ENCODE data around the gene N4BP2L2.

Gene N4BP2L2

DNA sequence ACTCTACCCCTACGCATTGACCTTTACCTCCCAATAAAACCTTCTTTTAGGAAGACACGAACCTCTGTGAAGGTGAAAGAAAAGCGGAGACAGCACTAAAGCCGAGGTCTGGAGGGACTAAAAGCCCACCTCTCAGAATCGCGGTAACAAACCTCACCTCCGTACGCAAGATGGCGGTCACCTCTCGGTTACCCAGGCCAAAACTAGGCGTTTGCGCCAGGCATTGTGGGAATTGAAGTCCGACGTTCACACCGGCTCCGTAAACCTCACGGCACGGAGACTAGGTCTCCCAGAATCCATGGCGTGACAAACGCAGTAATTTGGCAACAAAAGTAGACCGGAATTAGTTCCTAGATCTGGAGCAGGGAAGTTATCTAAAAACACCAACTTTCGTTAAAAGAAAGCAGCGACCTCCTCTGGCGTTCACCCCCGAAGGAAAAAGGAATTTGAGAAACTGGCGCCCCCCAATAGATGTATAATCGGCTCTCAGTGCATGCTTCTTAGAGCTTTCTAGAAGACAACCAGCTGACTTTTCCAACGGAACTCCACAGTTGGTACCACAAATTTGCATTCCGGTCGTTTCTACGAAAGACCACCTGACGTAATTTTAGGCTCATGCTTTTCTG is at the start of gene N4BP2L2:
Gene N4BP2L2 (minus strand): TSS at position 175 of the 626 bp plus-strand sequence. CDS start 1,768 bp downstream, outside the sequence.
- in situ Hi-C loops (cut with HindIII; ENCODE audit: low sequenced_read_pairs): no loop called here
- TF ChIP-seq, protein P1, sequence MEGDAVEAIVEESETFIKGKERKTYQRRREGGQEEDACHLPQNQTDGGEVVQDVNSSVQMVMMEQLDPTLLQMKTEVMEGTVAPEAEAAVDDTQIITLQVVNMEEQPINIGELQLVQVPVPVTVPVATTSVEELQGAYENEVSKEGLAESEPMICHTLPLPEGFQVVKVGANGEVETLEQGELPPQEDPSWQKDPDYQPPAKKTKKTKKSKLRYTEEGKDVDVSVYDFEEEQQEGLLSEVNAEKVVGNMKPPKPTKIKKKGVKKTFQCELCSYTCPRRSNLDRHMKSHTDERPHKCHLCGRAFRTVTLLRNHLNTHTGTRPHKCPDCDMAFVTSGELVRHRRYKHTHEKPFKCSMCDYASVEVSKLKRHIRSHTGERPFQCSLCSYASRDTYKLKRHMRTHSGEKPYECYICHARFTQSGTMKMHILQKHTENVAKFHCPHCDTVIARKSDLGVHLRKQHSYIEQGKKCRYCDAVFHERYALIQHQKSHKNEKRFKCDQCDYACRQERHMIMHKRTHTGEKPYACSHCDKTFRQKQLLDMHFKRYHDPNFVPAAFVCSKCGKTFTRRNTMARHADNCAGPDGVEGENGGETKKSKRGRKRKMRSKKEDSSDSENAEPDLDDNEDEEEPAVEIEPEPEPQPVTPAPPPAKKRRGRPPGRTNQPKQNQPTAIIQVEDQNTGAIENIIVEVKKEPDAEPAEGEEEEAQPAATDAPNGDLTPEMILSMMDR (IDR thresholded peaks at IDR 0.05; ENCODE audit: low read depth, low read length, missing control alignments): peak; percentile 47
- DNase-seq (ENCODE audit: low read depth): peak; percentile 98
- peak within 1 kb of the TSS; percentile 84 for H3K4me3 ChIP-seq (ENCODE audit: low read depth, low read length)

DNA sequence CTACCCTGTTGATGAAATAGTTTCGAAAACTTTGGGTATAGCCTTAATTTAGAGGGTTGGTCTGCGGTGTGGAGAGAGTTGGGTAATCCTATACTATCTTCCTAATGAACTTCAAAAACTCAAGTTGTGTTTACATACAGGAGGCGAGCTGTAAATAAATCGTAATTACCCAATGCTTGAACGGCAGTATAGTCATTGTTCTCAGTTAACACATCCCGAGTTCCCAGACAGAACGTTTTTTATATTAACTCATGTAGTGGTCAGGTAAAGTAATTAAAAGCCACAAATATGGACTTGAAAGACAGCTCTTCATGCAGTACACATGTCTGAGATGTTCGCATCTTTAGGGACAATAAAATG is 49.2 kb upstream of the N4BP2L2 start:
- TF ChIP-seq, protein P1 (IDR thresholded peaks at IDR 0.05; ENCODE audit: low read depth, low read length, missing control alignments): no peak
- no peak for DNase-seq (ENCODE audit: low read depth)
- in situ Hi-C loops (cut with HindIII; ENCODE audit: low sequenced_read_pairs): no loop called here
- peak overlapping the region; percentile 76 for H3K4me3 ChIP-seq (ENCODE audit: low read depth, low read length)

DNA sequence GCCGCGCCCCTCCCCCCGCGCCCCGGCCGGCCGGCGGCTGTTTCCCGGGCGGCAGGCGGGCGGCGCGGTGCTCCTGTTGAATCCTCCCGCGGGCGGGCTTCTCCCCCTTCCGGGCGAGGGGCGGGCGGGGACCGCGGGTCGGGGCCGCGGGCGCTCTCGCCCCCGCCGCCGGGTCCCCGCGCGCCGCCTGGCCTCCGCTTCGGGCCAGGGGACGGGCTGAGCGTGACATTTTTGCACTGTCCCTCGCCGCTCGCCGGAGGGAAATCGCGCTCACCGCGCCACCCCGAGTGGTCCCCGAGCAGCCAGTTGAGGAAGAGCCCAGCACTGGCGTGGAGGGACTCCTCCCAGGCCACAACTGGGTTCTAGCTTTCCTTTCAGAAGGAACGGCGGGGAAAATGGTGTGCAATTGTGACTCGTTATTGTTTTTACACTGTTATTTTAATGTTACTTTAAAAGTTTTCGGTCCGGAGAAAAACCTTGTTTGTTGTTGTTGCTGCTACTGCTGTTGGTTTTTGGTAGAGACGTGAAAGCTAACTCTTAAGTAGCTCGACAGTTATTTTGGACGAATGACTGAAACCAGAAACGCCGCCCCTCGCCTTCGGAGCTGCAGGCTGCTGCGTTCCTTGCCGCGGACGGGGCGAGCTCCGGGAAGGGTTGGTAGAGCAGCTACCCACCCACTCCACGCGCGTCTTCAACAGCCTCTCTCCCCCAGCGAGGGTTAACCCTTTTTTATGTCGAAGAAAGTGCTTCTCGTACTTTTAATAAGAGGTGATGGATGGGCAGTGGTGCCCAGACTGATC is 48.6 kb upstream of the N4BP2L2 start:
- peak overlapping the region; percentile 76 for H3K4me3 ChIP-seq (ENCODE audit: low read depth, low read length)
- in situ Hi-C loops (cut with HindIII; ENCODE audit: low sequenced_read_pairs): no loop called here
- peak; percentile 27 for DNase-seq (ENCODE audit: low read depth)
- TF ChIP-seq, protein P1 (IDR thresholded peaks at IDR 0.05; ENCODE audit: low read depth, low read length, missing control alignments): no peak

DNA sequence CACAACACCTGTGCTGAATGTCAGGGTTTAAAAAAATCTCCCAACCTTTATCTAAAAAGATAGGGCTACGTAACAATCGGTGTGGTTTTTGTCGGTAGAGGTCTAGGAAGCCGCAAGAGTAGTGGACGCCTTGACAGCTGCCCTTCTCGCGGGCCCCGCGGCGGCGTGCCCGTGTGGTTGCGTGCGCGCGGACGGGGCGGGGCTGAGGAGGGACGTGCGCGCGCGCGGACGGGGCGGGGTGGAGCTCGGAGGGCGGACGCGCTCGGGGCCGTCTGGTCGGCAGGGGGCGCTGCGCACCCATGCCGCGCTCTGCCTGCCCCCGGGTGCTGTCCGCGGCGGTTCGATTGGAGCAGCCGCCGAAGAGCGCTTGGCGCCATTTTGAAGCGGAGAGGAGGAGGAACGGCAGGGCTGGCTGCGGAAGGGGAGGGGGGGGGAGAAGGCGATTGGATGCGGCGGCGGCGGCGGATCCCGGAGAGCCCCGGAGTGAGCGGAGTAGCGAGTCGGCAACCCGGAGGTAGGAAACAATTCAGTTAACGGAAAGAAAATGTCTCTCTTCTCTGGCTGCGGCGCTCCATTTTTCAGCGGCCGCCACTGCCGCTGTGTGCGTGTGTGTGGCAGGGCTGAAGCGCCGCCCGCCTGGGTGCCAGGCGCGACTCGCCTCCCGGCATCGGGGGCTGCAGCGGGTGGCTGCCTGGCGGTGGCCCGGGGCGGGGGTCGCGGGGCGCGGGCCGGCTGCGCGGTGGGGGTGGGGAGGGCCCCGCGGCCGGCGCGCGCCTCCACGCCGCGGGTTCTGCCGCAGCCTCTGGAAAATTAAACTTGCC is 47.7 kb upstream of the N4BP2L2 start, which contains the start of gene PDS5B:
Gene PDS5B (plus strand): TSS at position 373 of the 821 bp plus-strand sequence. CDS start 62,321 bp downstream, outside the sequence.
- peak within 1 kb of the TSS; percentile 76 for H3K4me3 ChIP-seq (ENCODE audit: low read depth, low read length)
- TF ChIP-seq, protein P1 (IDR thresholded peaks at IDR 0.05; ENCODE audit: low read depth, low read length, missing control alignments): peak; percentile 53
- in situ Hi-C loops (cut with HindIII; ENCODE audit: low sequenced_read_pairs): no loop called here
- DNase-seq (ENCODE audit: low read depth): peak; percentile 83

DNA sequence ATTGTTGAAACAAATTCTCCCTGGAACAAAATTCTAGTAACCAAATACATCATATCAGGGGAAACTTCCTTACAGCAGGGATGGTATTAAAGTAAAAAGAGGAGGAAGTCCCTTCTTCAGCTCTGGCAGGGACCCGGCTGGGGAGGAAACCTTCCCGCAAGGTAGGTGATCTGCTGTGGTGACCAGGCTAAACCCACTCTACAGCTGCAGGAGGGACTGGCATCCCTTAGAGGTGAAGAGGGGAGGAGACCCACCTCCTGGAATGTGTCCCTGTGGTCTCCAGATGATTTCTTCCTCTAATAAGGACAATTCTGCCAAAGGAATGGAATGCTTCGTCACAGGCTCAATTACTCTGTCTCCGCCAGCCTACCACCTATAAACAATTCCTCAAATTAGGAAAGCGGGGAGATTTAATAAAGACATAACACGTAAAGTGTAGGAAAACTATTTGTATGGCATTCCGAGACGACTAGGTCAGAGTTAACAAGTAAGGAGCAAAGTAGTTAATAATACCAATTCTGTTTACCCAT is 47.0 kb upstream of the N4BP2L2 start:
- in situ Hi-C loops (cut with HindIII; ENCODE audit: low sequenced_read_pairs): no loop called here
- TF ChIP-seq, protein P1 (IDR thresholded peaks at IDR 0.05; ENCODE audit: low read depth, low read length, missing control alignments): no peak
- H3K4me3 ChIP-seq (ENCODE audit: low read depth, low read length): peak overlapping the region; percentile 76
- DNase-seq (ENCODE audit: low read depth): no peak

DNA sequence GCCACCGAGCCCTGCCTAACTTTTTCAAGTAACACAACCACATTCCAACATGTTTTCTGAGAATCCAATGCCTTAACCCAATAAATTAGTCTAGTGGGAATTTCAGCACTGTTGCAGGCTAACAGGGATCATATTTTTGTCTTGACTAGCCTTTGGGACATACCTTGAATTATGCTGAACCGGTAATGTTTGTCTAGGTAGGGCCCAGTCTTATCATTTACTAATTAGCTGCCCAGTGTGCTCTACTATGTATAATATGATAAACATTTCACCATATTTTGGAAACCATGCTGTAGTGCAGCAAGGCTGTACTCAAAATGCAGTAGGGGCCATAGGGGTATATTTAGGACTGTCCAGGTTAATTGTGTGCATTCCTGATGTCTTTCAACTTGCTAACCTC is 44.4 kb upstream of the N4BP2L2 start:
- no peak for DNase-seq (ENCODE audit: low read depth)
- in situ Hi-C loops (cut with HindIII; ENCODE audit: low sequenced_read_pairs): no loop called here
- TF ChIP-seq, protein P1 (IDR thresholded peaks at IDR 0.05; ENCODE audit: low read depth, low read length, missing control alignments): no peak
- H3K4me3 ChIP-seq (ENCODE audit: low read depth, low read length): no peak overlapping the region
